OCI-M1 (cell line): Measurements from ENCODE around the gene SLC24A5.

ENCODE experiments used
- DNase-seq: peaks from one replicate; lab custom pipeline; 2025; lab: John Stamatoyannopoulos, UW

SLC24A5 gene

GRCh38 chr15:48120745-48121144, at the start of gene SLC24A5:
SLC24A5 (plus strand) TSS chr15:48120990; CDS start chr15:48121045, 55 bp downstream.
- no peak for DNase-seq

GRCh38 chr15:48072941-48073340, 47.8 kb upstream of the SLC24A5 start:
- DNase-seq = no peak

- DNase-seq = no peak
These were observed 46.9 kb upstream of the SLC24A5 start for GRCh38 chr15:48073881-48074280.

- no peak for DNase-seq
These were observed 44.3 kb upstream of the SLC24A5 start for GRCh38 chr15:48076454-48076853.

GRCh38 chr15:48077616-48078184, 43.1 kb upstream of the SLC24A5 start:
- no peak for DNase-seq

- DNase-seq = peak; percentile 37
These were observed 35.8 kb upstream of the SLC24A5 start for GRCh38 chr15:48084759-48085590.

GRCh38 chr15:48085591-48085930, 35.2 kb upstream of the SLC24A5 start:
- no peak for DNase-seq

- no peak for DNase-seq
These were observed 34.7 kb upstream of the SLC24A5 start for GRCh38 chr15:48086133-48086532.

- no peak for DNase-seq
These were observed 34.2 kb upstream of the SLC24A5 start for GRCh38 chr15:48086576-48086975.

- DNase-seq = no peak
These were observed 32.9 kb upstream of the SLC24A5 start for GRCh38 chr15:48087844-48088243.

GRCh38 chr15:48089702-48090101, 31.1 kb upstream of the SLC24A5 start:
- DNase-seq = no peak

- no peak for DNase-seq
These were observed 30.7 kb upstream of the SLC24A5 start for GRCh38 chr15:48090115-48090514.

GRCh38 chr15:48090666-48091065, 30.1 kb upstream of the SLC24A5 start:
- DNase-seq = no peak

GRCh38 chr15:48091522-48091921, 29.3 kb upstream of the SLC24A5 start:
- no peak for DNase-seq

GRCh38 chr15:48096355-48096786, 24.4 kb upstream of the SLC24A5 start:
- no peak for DNase-seq

- no peak for DNase-seq
These were observed 24.0 kb upstream of the SLC24A5 start for GRCh38 chr15:48096813-48097212.

GRCh38 chr15:48097264-48097663, 23.5 kb upstream of the SLC24A5 start:
- DNase-seq = no peak

GRCh38 chr15:48101376-48101961, 19.3 kb upstream of the SLC24A5 start:
- no peak for DNase-seq

GRCh38 chr15:48102167-48102566, 18.6 kb upstream of the SLC24A5 start:
- DNase-seq = no peak

GRCh38 chr15:48103647-48104046, 17.1 kb upstream of the SLC24A5 start:
- DNase-seq = no peak

GRCh38 chr15:48105936-48106335, 14.9 kb upstream of the SLC24A5 start:
- no peak for DNase-seq

GRCh38 chr15:48109212-48109611, 11.6 kb upstream of the SLC24A5 start:
- DNase-seq = no peak

- DNase-seq = no peak
These were observed 10.8 kb upstream of the SLC24A5 start for GRCh38 chr15:48109856-48110531.
